HG03095 (cell line): Measurements from ENCODE around the gene GABBR2.

Experiments
- ATAC-seq: cut with Tn5 transposase; IDR thresholded peaks from one replicate; pipeline ENCODE4 v1.9.1; 2021; ENCODE audit warnings: moderate library complexity; ENCODE audit not compliant: unreplicated experiment

Gene GABBR2

DNA sequence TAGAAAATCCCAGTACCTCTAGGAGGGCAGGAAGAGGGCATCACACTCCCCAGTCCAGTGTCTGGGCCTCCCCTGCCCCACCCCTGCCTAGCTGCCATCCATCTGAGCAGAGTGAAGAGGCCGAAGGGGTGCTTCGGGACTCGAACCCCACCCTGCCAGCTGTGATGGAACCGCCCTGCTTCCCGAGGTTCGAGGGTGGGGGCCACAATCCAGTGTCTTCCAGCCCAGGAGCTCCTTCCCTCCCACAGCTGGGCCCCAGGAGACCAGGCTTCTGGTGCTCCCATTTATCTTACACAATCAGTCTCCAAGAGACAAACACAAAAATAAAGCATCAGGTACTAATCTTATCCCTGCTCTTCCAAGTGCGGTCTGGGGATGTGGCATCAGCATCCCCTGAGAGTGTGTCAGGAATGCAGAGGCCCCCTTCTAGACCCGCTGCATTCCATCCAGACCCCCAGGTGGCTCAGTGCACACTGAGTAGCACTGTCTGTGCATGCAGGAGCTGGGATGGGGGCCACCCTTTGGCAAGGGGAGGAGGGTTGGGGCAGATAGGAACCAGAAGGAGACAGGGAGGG lies 330.4 kb downstream of the GABBR2 start:
- ATAC-seq, result no peak

DNA sequence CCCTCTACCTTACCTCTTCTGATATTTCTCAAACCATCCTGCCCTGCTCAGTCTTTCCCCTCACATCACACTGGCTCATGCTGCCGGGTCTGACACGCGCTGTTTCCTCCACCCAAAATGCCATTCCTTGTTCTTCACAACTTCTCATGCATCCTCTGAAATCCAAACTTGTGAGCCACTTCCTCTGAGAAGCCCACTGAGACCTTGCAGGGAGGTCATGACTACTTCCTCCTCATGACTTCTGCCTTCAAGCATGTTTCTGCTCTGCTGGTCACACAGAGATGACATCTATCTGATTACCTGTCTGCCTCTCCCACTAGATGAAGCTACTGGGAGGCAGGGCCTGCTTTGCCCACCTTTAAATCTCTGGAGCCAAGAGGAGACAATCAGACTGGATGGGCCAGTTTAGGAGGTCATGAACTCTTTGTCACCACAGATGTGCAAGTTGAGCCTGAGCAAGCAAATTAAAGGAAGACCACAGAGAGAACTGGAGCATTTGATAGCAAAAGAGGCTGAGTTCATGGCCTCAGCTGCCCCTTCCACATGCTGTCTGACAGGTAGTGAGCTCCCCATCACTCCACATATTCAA lies 333.5 kb downstream of the GABBR2 start:
- no peak for ATAC-seq

DNA sequence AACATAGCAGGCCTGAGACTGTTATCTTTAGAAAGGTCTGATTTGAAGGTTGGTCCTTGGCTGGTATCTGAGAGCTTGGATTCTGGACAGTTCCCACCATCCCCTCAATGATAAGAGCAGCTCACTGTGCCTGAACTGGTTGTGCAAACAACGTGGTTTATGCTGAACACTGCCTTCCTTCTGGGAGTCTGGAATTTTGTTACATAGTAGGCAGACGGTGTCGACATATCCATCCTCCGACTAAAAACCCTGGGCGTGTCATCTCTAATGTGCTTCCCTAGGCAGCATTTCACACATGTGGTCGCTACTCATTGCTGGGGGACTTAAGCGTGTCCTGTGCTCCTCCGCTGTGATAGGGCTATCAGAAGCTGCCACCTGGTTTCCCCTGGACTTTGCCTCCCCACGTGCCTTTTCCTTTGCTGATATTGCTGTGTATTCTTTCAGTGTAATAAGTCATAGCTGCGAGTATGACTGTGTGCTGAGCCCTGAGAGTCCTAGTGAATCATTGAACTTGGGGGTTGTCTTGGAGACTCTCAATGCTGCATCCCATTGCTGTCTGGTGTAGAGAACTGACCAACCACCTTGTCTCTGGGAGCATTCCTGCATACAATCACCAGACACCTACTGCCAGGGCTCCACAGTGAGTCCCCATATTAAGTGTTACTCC lies 334.2 kb downstream of the GABBR2 start:
- no peak for ATAC-seq

- ATAC-seq, result no peak
These were observed 335.1 kb downstream of the GABBR2 start for GRCh38 chr9:98373609-98374008.

DNA sequence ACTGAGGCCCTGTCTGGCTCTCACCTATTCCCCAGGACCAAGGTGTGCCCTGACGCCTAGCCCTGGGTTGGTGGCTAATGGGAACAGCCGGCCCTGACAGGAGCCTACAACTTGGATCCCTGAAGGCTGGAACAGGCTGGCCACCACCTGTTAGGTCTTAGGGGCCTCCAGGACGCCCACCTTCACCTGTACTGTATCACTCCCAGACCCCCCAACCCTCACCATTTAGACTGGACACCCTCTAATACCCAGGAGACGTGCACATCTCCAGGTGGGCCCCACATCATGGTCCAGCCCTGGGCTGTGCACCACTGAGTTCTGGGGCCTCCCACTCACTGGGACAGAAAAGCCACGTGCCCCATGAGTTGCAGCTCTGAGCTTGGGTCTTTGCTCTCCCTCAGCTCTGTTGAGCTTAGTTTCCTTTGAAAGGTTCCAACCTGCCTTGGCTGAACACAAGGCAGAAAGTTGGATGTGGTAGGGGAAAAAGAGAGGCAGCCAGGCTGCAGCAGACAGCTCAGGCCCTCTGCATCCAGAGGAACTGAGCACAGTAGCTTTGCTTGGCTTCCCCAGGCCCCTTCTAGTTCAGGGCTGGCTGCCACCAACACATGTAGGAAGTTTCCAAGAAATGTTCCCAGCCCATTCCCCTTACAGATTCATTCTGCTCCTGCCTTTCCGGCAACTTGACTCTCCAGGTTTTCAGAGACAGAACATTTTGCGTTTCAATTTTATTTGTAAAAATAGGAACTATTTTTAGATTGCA lies 336.5 kb downstream of the GABBR2 start:
- ATAC-seq, result no peak

DNA sequence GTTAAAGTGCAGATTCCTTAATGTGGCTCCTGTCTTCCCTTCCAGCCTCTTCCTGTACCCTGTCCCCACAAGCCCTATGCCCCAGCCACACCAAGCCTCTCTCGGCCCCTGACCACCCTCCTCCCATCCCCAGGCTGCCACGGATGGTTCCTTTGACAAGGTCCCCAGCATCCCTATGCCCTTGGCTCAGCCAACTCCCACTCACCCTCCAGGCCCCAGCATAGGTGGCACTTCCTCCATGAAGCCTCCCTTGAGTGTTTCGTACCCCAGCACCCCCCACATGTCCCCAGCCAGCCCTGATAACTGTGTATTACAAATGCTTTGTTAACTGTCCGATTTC lies 337.8 kb downstream of the GABBR2 start:
- no peak for ATAC-seq

DNA sequence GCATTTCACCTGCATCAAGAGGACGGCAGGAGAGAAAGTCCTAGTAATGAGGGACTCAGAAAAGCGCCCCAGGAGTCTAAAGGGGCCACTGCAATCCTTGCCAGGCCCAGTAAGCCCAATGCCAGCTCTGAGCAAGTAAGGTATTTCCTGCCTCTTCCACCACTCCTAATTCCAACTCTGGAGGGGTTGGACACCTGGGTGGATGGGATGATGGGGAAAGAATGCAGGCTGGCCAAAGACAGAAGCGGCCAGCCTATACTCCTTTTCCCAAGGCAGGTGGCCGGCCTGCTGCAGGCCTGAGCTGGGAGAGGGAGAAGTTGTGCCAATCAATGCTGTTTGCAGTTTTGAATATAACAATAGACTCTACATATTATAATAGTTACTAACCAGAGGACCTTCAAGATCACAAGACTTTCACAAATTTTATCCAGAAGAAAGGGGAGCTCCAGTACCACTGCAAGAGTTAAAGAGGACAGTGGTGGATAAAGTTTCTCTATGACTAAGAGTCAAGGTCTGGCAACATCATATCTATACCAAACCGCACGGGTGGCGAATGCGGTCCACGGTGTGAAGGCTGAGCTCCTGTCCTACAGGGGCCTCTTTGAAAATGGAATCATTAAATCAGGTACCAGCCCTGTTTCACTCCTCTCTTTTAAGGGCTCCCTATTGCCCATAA lies 338.3 kb downstream of the GABBR2 start:
- ATAC-seq, result no peak

DNA sequence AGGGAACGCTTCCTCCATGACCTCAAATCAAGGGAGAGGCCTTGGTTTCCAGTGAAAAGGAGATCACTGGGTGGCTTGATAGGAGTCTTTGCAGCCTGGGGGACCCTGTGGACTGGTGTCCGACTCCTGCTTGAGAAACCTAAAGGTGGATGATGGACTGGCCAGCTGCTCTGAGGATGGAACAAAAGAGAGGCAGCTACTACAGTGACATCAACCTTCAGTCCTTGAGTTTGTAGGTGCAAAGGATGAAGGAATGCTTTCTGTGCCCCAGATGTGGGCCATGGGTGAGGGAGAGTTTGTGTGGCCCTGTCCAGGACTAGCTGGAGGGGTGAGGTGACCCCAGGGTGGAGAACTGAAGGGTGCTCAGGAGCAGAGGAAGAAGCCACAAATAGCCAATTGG lies 338.8 kb downstream of the GABBR2 start:
- ATAC-seq, result no peak

DNA sequence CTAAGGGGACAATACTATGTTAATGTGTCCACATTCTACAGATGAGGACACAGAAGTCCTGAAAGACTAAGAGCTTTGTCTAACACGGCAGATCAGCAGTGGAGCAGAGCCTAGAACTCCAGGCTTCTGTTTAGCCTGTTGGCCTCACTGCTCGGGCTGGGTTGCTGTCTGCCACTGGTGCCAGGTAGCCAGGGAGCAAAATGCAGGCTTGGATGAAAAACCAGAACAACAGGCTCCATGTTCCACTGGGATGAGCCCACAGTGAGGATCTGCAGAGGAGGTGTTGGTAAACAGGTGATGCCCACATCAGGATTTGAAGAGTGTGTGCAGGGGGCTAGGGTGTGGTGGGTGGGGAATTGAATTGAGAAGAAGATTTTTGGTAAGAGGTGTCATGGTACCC lies 339.3 kb downstream of the GABBR2 start:
- ATAC-seq, result no peak

DNA sequence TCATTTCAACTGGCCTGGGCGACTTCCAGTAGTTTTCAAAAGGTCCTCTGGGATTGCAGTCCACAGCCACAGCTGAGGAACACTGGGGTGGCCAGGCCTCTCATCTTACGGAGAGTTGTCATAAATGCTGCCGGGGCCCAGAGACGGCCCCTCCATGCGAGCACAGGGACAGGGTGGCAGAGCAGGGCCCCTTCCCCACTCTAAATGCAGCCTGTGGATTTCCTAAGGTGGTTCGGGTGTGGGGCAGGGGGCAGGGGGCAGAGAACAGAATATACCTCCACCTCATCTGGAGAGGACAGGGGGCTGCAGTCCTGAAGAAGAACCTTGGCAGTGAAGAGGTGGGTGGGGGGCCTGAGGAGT lies 339.7 kb downstream of the GABBR2 start:
- ATAC-seq, result no peak

DNA sequence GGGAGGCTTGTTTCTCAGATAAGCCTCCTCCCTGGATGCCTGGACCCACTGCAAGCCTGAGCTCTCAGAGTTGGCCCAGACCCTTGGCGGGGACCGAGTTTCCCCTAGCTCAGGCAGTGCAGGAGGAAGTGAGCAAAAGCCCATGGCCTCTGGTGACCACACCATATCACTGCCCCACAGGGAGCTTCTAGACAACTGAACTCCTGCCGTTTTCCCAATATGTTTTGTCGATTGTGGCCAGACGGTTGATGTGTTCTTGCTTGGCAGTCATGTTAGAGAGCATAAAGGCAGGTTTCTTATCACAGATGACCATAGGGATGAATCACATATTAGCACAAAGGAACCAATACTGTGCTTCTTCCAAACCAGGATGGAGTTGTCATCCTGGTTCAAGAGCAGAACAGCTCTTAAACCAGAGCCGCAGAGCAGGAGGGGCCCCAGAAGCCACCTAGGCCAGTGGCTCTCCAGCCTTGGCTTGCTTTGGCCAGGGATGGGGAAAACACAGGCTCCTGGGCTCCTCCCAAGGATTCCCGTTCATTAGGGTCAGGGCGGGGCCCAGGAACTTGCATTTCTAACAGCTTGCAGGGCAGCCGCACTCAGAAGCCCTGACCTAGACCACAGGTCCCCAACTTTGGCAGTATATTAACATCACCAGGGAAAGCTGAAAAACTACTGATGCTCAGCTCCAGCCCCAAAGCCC lies 340.2 kb downstream of the GABBR2 start:
- ATAC-seq, result no peak

- no peak for ATAC-seq
These were observed 340.8 kb downstream of the GABBR2 start for GRCh38 chr9:98367923-98368322.

GRCh38 chr9:98367371-98367900 lies 341.3 kb downstream of the GABBR2 start:
- no peak for ATAC-seq

DNA sequence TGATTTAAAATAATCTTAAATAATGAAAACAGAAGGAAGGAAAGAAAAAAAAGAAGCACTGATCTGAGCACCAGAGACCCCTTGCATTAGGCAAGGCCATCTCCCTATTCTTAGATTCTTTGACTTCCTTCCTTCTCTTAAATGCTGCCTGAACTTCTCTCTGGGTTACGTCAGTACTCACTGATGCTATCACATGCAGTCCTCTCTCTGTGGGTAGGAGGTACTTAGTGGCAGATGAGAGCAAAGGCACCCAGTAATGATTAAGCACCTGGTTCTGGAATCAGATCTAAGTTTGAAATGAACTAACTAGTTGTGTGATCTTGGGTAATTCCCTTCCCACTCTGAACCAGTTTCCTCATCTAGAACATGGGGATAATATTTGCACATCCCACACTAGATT lies 343.0 kb downstream of the GABBR2 start:
- no peak for ATAC-seq

DNA sequence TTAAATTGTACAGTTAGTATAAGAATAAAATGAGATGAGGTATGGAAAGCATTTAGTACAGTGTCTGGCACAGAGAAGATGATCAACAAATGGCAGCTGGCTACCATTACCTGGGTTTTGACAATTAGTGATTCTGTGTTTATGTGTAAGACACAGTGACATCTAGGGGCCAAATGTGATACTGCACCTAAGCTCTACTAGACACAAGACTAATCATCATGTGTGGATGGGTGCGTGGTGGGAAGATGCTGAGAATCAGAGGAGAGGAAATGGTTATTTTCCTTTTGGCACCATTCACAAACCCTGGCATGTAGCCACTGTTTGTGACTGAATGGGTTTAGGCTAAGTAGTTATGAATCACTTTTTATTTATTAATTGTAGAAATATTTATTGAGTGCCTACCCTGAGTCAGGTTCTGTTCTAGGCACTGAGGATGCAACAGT lies 343.5 kb downstream of the GABBR2 start:
- no peak for ATAC-seq

DNA sequence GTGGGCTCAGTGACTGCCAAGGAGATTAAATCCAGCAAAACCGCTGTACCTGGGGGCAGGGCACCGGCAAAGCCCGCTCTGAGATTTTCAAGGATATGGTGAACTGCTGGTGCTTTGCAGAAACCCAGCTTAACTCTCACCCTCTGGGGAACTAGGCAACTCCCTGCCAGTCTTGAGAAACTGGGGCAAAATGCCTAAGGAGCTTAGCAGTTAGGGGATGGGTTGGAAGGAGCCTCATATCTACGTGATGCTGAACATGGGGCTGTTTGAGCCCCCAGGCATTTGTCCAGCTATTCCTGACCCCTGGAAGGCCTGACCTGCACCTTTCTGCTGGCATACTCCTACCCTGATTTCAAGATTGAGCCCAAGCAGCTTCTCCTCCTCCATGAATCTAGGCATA lies 344.6 kb downstream of the GABBR2 start:
- no peak for ATAC-seq

DNA sequence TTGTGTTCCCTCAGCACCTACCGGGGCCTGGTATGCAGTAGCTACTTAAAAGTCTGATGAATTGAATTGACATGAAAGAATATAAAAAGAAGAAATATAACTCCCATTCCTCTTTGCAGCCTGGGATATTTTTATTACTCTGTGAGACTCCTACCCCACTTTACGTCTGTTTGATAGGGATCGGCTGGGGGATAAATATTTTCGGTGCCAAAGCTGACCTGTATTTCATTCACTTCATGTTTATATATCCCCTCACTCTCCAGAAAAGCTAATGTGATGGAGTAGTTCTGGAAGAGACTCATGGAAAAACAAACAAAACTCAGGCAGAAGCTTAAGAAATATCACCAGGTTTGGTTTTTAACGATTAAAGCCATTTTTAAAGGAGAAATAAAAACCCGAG lies 345.1 kb downstream of the GABBR2 start:
- ATAC-seq, result no peak

DNA sequence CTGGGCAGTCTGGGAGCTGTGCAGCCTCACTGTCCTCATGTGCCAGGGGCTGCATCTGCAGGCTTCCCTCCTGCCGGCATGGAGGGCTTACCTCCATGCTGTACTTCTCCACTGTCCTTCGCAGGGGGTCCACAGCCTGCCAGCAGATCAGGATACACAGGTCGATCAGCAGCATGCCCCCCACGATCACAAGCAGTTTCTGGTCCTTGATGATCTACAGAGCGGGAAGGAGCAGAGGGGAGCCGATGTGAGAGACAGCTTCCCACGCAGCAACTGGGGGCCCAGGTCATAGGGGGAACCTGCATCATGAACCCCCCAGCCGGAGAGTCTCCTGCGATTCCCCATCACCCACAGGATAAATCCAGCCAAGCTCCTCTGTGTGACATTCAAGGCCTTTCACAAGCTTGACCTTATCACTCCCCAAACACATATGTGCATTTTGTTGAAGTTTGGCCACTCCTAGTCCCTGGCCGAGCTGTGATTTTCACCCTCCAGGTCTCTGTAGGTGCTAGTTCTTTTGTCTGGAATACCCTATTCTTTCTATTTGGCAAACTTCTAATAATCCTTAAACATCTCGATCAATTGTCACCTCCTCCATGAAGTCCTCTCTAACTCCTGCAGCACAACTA lies 346.0 kb downstream of the GABBR2 start:
- ATAC-seq, result no peak

DNA sequence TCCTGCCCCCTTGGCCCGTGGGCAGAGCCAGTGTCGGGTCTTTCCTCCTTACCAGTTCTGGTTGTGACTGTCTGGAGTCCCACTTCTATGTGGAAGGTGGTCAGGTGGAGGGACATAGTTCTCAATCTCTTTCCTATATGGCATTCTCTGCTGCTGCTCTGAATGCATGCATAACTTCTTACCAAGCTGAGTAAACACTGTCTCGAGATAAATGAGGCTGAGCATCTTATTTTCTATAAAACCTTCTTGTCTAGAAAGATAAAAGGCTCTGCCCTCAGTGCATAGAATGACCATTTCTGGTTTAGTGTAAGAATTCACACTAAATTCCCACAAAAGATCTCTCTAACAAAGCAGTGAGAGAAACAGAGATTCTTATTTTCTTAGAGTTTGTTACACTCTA lies 347.1 kb downstream of the GABBR2 start:
- no peak for ATAC-seq

GRCh38 chr9:98360176-98360708 lies 348.5 kb downstream of the GABBR2 start:
- no peak for ATAC-seq
